ENCODE results near the gene ADAMTSL2.

ADAMTSL2 gene

DNA sequence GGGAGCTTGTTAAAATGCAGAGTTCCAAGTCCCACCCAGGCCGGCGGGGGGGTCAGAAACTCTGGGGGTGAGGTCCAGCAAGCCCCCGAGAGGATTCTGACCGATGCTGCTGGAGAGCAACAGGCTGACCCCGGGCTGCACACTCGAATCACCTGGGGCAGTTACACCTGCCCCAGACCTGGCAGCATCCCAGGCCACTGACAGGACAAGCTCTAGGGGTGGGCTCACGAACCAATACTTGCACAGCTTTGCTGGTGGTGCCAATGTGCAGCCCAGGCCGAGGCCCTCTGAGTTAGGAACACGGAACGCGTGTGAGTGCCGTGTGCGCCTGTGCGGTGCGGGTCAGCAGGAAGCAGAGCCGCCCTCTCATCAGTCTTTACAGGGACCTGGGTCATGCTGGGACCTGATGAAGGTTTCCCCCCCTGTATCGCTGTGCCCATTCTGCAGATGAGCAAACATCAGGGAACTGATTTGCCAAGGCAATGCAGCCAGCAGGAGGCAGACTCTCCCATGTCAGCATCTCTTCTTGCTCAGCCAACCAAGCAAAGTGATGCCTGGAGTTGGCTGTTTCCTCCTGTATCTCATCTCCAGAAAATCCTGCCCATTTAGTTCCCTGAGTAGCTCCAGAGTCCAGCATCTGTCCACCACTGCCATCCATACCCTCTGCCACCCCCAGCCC is 58.4 kb downstream of the ADAMTSL2 start:
- TF ChIP-seq EZH2phosphoT487 (IDR thresholded peaks at IDR 0.05; ENCODE audit: borderline replicate concordance, low read length), result no peak
- TF ChIP-seq, protein P1, sequence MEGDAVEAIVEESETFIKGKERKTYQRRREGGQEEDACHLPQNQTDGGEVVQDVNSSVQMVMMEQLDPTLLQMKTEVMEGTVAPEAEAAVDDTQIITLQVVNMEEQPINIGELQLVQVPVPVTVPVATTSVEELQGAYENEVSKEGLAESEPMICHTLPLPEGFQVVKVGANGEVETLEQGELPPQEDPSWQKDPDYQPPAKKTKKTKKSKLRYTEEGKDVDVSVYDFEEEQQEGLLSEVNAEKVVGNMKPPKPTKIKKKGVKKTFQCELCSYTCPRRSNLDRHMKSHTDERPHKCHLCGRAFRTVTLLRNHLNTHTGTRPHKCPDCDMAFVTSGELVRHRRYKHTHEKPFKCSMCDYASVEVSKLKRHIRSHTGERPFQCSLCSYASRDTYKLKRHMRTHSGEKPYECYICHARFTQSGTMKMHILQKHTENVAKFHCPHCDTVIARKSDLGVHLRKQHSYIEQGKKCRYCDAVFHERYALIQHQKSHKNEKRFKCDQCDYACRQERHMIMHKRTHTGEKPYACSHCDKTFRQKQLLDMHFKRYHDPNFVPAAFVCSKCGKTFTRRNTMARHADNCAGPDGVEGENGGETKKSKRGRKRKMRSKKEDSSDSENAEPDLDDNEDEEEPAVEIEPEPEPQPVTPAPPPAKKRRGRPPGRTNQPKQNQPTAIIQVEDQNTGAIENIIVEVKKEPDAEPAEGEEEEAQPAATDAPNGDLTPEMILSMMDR (IDR thresholded peaks at IDR 0.05; ENCODE audit: low read depth, low read length, poor library complexity, severe bottlenecking), result peak; percentile 25
- no peaks in the 10 kb centered on the region for H3K79me2 ChIP-seq (ENCODE audit: control insufficient read depth, low read length)

DNA sequence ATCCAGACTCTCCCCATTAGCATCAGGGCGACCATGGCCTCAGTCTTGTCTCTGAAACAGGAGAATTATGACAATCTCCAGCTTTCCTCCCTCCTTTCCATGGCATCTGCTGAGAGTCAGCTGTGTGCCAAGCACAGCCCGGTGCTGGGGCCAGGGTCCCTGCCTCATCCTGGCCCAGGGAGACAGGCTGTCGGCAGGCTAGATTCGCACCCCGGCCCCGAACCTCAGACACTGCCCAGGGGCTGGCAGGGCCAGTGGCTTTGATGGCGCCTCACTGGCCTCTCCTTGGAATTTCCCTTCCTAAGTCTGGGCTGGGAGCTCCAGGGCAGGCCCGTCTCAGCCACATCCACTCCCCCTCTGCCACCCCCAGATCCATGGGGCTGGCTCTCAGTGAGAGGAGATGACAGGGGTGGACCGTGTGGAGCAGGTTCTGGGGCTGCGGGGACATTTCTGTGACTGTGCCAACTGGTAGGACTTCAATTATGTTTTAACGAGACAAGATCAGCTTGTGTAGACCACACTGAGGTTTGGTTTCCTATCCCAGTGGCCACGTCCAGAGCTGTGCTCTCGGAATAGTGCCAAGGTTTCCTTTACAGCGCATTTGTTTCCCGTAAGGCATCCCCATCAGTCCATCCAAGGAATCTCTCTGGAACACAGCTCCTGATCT is 59.2 kb downstream of the ADAMTSL2 start:
- Histone ChIP-seq H3K79me2 (ENCODE audit: control insufficient read depth, low read length) (no peaks in the 10 kb centered on the region), H3K9me2 (replicated peaks; ENCODE audit: control insufficient read depth, low read length) (no peaks in the 10 kb centered on the region), H4K20me1 (ENCODE audit: control insufficient read depth, insufficient read depth, low read depth, low read length) (no peaks in the 10 kb centered on the region)

More for the DNA sequence above, 58.4 kb downstream of the ADAMTSL2 start:
- H3K27me3 ChIP-seq (ENCODE audit: control insufficient read depth, low read length), result no peaks in the 10 kb centered on the region
- H3K4me1 ChIP-seq (ENCODE audit: control insufficient read depth, low read length), result no peaks in the 10 kb centered on the region
- peaks cover 6% of the 10 kb centered on the region for H3F3A ChIP-seq (ENCODE audit: control insufficient read depth, insufficient read depth)
- H3K9me2 ChIP-seq (replicated peaks; ENCODE audit: control insufficient read depth, low read length), result no peaks in the 10 kb centered on the region
- no peaks in the 10 kb centered on the region for H4K20me1 ChIP-seq (ENCODE audit: control insufficient read depth, insufficient read depth, low read depth, low read length)
- H3K9me3 ChIP-seq (ENCODE audit: control insufficient read depth, insufficient read depth, low read length), result peaks cover 26% of the 10 kb centered on the region
- no peak overlapping the region for H3K4me2 ChIP-seq (ENCODE audit: low read length)
- no peak overlapping the region for H3K4me3 ChIP-seq (ENCODE audit: low read length)
- no peak overlapping the region for H3K27ac ChIP-seq (ENCODE audit: low read depth, low read length)
- H3K36me3 ChIP-seq (ENCODE audit: control insufficient read depth, low read length), result no peaks in the 10 kb centered on the region

DNA sequence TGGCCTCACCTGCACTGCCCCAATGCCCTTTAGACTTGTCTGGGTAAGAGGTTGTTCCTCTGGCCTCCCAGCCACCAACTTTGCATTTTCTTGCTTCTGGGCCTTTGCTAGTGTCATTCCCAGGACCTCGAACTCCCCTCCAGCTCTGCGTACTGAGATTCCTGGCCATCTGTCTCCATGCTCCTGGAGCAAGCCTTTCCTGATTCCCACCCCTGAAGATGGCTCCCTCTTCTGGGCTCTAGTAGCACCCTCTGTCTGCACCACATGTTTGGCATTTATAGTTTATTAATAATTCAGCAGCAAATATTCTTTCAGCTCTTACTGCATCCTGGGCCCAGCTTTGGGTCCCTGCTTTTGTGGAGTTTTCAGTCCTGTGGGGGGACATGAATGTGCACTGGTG is 59.8 kb downstream of the ADAMTSL2 start:
- Histone ChIP-seq H3K27ac (ENCODE audit: low read depth, low read length) (no peak overlapping the region), H3K4me2 (ENCODE audit: low read length) (no peak overlapping the region), H3K9me3 (ENCODE audit: control insufficient read depth, insufficient read depth, low read length) (peaks cover 26% of the 10 kb centered on the region), H3K79me2 (ENCODE audit: control insufficient read depth, low read length) (no peaks in the 10 kb centered on the region), H3K4me1 (ENCODE audit: control insufficient read depth, low read length) (no peaks in the 10 kb centered on the region), H3F3A (ENCODE audit: control insufficient read depth, insufficient read depth) (no peaks in the 10 kb centered on the region), H3K4me3 (ENCODE audit: low read length) (no peak overlapping the region), H3K27me3 (ENCODE audit: control insufficient read depth, low read length) (no peaks in the 10 kb centered on the region), H3K36me3 (ENCODE audit: control insufficient read depth, low read length) (no peaks in the 10 kb centered on the region), H3K9me2 (replicated peaks; ENCODE audit: control insufficient read depth, low read length) (no peaks in the 10 kb centered on the region), H4K20me1 (ENCODE audit: control insufficient read depth, insufficient read depth, low read depth, low read length) (no peaks in the 10 kb centered on the region)
- TF ChIP-seq EZH2phosphoT487 (IDR thresholded peaks at IDR 0.05; ENCODE audit: borderline replicate concordance, low read length), result no peak
- TF ChIP-seq, protein P1 (IDR thresholded peaks at IDR 0.05; ENCODE audit: low read depth, low read length, poor library complexity, severe bottlenecking), result no peak

More for the DNA sequence above, 59.2 kb downstream of the ADAMTSL2 start:
- peaks cover 22% of the 10 kb centered on the region for H3K9me3 ChIP-seq (ENCODE audit: control insufficient read depth, insufficient read depth, low read length)
- no peak overlapping the region for H3K27ac ChIP-seq (ENCODE audit: low read depth, low read length)
- no peaks in the 10 kb centered on the region for H3K27me3 ChIP-seq (ENCODE audit: control insufficient read depth, low read length)
- no peak for TF ChIP-seq EZH2phosphoT487 (IDR thresholded peaks at IDR 0.05; ENCODE audit: borderline replicate concordance, low read length)
- TF ChIP-seq, protein P1 (IDR thresholded peaks at IDR 0.05; ENCODE audit: low read depth, low read length, poor library complexity, severe bottlenecking), result no peak
- no peaks in the 10 kb centered on the region for H3K4me1 ChIP-seq (ENCODE audit: control insufficient read depth, low read length)
- no peak overlapping the region for H3K4me2 ChIP-seq (ENCODE audit: low read length)
- H3K36me3 ChIP-seq (ENCODE audit: control insufficient read depth, low read length), result no peaks in the 10 kb centered on the region
- H3K4me3 ChIP-seq (ENCODE audit: low read length), result no peak overlapping the region
- H3F3A ChIP-seq (ENCODE audit: control insufficient read depth, insufficient read depth), result no peaks in the 10 kb centered on the region

Measured in DOHH2 (cell line).